GM21360 (cell line): ENCODE data around the gene MRPL53.
"Not testable (repeated sequence)": the region's sequence is repeated elsewhere in the genome, so short reads cannot be mapped to it uniquely, and the experiment has no call there.

ENCODE experiments used
- ATAC-seq: cut with Tn5 transposase; IDR thresholded peaks from one replicate; pipeline ENCODE4 v1.9.1; 2021; ENCODE audit warnings: mild to moderate bottlenecking, moderate library complexity; ENCODE audit not compliant: unreplicated experiment

Gene MRPL53

GRCh38 chr2:74454654-74455511 is 17.6 kb downstream of the MRPL53 start, which contains the start of gene INO80B:
Gene INO80B (plus strand): TSS chr2:74455087. CDS start chr2:74455117, 30 bp downstream.
- peak; percentile 48 for ATAC-seq

- no peak for ATAC-seq
Observed at GRCh38 chr2:74450570-74451190, 21.8 kb downstream of the MRPL53 start.

DNA sequence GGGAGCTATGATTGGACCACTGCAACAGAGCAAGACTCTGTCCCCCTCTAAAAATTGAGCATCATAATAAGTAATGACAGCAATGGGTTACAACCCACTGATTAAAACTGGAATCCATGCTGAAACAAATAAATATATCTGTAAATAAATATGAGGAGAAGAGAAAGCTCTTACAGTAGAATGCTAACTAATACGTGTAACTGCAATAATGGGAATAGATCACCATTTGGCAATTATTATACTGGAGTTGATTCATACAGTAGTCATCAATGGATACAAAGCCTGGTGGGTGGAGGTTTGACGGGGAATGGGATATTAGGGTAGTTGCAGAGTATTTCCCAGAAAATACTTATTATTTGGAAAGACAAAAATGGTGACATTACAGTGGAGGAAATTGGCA is 23.7 kb downstream of the MRPL53 start:
- no peak for ATAC-seq

DNA sequence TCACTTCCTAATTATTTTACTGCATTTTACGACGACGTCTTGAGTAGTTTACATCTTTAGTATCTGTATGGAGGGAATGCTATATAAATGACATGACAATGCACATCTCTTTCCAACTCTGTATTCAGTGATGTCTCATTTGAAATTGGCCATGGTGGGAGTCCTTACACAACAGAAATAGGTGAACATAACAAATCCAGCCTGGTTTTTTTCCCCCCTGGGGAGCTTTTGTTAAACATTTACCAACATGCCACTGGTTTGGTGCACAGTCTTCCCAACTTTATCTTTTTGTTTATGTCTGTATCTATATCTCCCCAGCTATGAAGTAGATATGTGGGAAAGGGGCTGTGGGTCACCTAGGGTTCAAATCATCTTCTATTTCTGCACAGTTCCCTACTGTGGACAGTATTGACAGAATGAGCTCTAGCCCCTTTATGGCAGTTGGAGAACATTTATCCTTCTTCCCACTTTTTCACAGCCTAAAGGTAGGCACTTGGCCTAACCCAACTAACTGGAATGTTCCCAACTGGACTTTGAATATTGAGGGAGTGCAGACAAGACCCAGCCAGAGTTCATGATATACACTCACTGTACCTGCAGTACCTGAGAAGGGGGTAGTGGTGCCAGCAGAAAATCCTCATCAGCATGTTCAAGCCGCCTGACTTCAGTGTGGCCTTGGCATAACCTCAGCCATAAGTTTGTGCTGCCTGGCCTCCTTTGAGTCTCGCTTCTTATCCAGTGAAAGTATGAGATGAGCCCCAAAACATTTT is 25.1 kb downstream of the MRPL53 start:
- no peak for ATAC-seq

- ATAC-seq: no peak
Observed at GRCh38 chr2:74444498-74445318, 27.8 kb downstream of the MRPL53 start.

GRCh38 chr2:74442483-74443297 is 29.8 kb downstream of the MRPL53 start:
- not testable (repeated sequence) for ATAC-seq

DNA sequence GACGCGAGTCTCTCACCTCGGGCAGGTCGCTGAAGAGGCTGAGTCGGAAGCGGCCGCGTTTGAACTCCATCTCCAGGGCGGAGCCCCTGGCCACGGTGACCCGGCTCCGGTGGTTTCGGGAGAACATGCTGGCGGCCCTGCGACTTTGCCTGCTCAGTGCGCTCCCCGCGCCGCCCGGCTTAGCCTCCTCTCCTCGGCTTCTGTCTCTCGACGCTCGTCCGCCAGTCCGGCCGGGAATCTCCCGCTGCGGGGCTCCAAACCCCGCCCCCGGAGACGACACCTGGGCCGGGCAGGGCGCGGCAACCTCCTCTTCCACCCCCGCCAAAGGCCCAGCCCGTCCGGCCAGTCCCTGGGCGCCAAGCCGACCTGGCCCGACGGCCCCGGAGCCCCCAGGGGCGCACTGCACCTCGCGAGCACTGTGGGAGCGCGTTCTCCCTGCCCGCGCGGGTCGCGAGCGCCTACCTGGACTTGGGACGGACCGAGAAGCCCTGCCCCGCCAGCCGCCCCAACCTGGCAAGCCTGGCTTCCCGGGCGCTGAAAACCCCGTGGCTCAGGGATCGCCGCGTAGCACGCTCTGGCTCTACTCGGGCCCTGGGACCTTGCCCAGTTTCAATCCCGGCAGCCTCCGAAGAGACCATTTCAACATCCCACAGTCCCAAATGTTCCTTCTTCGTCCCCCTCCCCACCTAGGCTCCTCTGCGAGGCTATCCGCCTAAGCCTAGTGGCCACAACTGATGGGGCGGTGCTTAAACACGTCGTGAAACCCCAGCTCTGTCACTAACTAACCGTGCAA is 30.6 kb downstream of the MRPL53 start, which contains the start of gene RTKN:
Gene RTKN (minus strand): TSS at position 248 of the 793 bp plus-strand sequence. CDS start 121 bp downstream, at position 127.
- no peak for ATAC-seq

DNA sequence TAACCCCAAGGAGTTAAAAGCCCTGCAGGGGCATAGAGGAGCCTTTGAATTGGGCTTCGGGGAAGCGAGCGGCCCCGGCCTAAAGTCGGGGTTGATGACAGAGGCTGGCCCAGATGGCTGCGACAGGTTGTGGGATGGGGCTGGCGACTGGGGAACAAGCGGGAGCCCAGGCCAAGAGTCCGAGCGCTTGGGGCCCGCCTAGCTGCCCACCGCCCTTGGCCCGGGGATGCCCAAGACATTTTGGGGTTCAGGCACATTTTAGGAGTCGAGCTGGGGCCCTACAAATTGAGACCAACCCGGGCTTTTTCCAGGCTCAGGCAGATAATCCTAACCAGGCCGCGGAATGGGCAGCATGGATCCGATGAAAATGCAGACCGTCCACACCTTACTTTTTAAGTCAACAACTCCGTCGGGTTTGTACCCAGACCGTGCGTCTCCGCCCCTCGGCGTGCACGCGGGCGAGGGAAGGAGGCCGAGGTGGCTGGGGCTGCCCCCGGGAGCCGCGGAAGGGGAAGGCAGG is 31.2 kb downstream of the MRPL53 start:
- no peak for ATAC-seq

- peak; percentile 80 for ATAC-seq
Observed at GRCh38 chr2:74440378-74441169, 31.9 kb downstream of the MRPL53 start.

DNA sequence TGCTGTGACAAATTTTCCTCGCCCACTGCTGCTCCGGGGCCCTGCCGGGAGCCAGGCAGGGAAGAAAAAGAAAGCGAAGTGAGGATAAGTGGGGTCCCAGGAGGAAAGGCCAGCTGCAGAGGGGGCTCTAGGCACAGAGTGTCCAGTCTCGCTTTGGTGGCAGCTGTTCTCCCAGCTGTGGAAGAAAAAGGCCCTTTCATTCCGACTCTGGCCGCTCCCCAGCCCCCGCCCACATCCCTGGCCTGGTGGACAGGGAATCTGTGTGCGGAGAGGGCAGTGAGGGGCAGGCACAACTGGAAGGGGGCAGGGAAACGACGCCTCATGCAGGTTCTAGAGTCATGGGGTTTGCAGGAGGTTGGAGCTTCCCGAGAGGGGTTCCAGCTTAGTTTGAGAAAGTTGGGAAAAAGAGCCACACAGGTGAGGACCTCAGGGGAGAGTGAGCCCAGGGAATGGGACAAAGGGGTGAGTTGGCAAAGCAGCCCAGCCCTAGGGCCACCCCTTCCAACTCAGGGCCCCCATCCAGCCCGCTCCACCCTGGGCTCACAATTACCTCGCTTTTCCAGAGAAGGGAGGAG is 32.6 kb downstream of the MRPL53 start:
- ATAC-seq: no peak

- no peak for ATAC-seq
Observed at GRCh38 chr2:74439373-74439772, 33.1 kb downstream of the MRPL53 start.

DNA sequence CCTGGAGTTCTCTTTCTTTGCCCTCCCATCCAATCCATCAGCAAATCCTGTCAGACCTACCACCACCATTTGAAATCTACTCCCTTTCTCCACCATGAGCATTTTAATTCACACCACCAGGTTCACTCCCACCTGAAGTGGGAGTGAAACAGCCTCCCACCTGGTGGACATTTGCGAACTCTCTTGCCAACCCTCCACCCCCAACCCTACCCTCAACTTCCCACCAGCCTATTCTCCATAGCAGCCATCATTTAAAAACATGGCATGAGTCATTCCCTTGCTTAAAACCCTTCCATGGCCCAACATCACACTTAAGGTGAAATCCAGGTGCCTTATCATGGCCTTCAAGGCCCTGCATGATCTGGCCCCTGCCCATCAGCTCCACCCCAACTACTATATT is 34.2 kb downstream of the MRPL53 start:
- no peak for ATAC-seq

GRCh38 chr2:74436848-74437695 is 35.4 kb downstream of the MRPL53 start:
- no peak for ATAC-seq

DNA sequence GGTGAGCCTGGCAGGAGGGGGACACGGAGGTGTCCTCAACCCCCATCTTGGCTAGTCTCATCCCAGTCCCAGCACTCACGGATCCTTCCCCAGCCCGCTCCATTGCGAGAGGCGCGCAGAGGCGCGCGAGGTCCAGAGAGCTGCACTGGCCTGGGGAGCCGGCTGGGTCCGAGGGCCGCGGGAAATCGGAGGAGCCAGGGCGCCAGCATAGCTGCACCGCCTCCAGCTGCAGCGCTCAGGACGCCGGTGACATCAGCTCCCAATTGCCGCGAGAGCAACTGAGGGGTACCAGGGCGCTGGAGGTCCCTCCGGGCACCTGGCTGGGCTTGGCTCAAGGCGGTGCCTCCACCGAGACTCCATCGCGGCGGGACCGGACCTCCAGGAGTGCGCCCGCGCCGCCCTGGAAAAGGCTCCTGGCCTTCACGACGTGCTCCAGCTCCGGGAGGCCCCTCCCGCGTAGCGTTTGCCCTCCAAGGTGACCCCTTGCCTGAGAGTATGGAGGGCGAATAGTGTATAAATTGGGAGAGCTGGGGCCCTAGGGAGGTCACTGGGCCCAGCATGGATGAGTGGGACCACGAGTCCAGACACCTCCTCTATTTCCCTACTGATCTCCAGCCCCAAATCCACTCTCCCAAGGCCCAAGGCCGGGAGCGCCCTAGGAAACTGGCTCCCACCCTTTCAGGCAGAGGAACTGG is 36.2 kb downstream of the MRPL53 start:
- no peak for ATAC-seq

DNA sequence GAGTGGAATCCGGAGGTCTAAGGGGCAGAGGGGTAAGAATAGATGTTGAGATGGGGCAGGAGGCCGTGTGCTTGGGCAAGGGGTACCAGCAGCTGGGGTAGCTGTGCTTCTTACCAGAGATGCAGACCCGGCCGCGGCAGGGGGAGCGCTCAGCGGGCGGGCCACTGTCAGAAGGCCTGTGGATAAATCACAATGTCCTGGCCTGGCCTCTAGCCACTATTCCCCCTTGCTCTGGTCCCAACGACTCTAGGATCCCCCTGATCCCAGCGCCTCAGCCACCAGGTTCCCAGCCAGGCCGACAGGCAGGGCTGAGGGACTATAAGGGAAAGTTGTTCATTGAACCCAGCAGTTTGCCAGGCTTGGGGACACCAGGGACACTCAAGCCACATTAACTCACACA is 42.0 kb downstream of the MRPL53 start:
- ATAC-seq: no peak
